CD14-positive monocyte (primary cell): ENCODE results near the gene ANAPC7. TPM values are rescaled to one million over a fixed set of nuclear protein-coding genes. Genes with fewer than 3 reads are reported as not detected.

Experiments used
- DNase-seq, 3 donors: peaks; one replicate each; pipeline ENCODE4 v3.0.0-alpha.2; 2011 to 2022
- H2AFZ ChIP-seq: 2 replicates; pipeline ENCODE4 v1.6.0; 2012; ENCODE audit warnings: mild to moderate bottlenecking, low read depth, low read length, inconsistent platforms; ENCODE audit not compliant: insufficient read depth, poor library complexity, severe bottlenecking
- H3K27ac ChIP-seq, 2 donors: 1 replicate in 1 of 2; 2 replicates in 1 of 2; pipeline ENCODE4 v1.5.1; 2012 to 2013; ENCODE audit warnings: low read length in 2 of 2, control low read depth in 1 of 2, inconsistent platforms in 1 of 2, low read depth in 1 of 2, mild to moderate bottlenecking in 1 of 2
- H3K27me3 ChIP-seq, 2 donors: one replicate each; pipeline versions ENCODE4 v1.6.0 to v1.6.1; 2011 to 2013; ENCODE audit warnings: low read length in 2 of 2; ENCODE audit not compliant: control insufficient read depth in 2 of 2, insufficient read depth in 2 of 2
- H3K36me3 ChIP-seq, 2 donors: replicated peaks in 1 of 2; 1 replicate in 1 of 2; 2 replicates in 1 of 2; pipeline versions ENCODE4 v1.5.1 to v1.6.1; 2012 to 2013; ENCODE audit warnings: low read length in 2 of 2, control low read depth in 1 of 2, inconsistent platforms in 1 of 2, mild to moderate bottlenecking in 1 of 2; ENCODE audit not compliant: insufficient read depth in 2 of 2, control insufficient read depth in 1 of 2
- H3K4me1 ChIP-seq, 2 donors: 1 replicate in 1 of 2; 2 replicates in 1 of 2; pipeline versions ENCODE4 v1.5.1 to v1.6.1; 2012 to 2013; ENCODE audit warnings: low read length in 2 of 2, control low read depth in 1 of 2, inconsistent platforms in 1 of 2, mild to moderate bottlenecking in 1 of 2, moderate library complexity in 1 of 2; ENCODE audit not compliant: insufficient read depth in 2 of 2, control insufficient read depth in 1 of 2
- H3K4me2 ChIP-seq: replicated peaks from 2 replicates; pipeline ENCODE3; 2012; ENCODE audit warnings: low read length, moderate library complexity, mild to moderate bottlenecking; ENCODE audit not compliant: poor library complexity, severe bottlenecking; ENCODE audit errors: extremely low read depth
- H3K4me3 ChIP-seq, 3 experiments: fragments of 200-600 bp in 1 of 3; sonication (generic) in 1 of 3; replicated peaks in 1 of 3; 1 replicate in 2 of 3; 2 replicates in 1 of 3; pipeline ENCODE4 v1.5.1; 2011 to 2013; ENCODE audit warnings: low read length in 3 of 3, mild to moderate bottlenecking in 3 of 3, control low read depth in 2 of 3, low read depth in 2 of 3, inconsistent platforms in 1 of 3, moderate library complexity in 1 of 3
- H3K79me2 ChIP-seq: 2 replicates; pipeline ENCODE4 v1.6.0; 2012; ENCODE audit warnings: mild to moderate bottlenecking, control low read depth, inconsistent platforms, low read length, moderate library complexity; ENCODE audit not compliant: insufficient read depth
- H3K9ac ChIP-seq: 2 replicates; pipeline ENCODE4 v1.6.0; 2017; ENCODE audit warnings: low read length, mild to moderate bottlenecking; ENCODE audit not compliant: insufficient read depth, poor library complexity, severe bottlenecking
- H3K9me3 ChIP-seq, 2 donors: replicated peaks in 1 of 2; 1 replicate in 1 of 2; 2 replicates in 1 of 2; pipeline versions ENCODE4 v1.5.1 to v1.6.1; 2012 to 2013; ENCODE audit warnings: low read length in 2 of 2, control low read depth in 1 of 2; ENCODE audit not compliant: control insufficient read depth in 1 of 2, insufficient read depth in 1 of 2
- H4K20me1 ChIP-seq: 2 replicates; pipeline ENCODE4 v1.6.0; 2012; ENCODE audit warnings: mild to moderate bottlenecking, low read length, control low read depth, moderate library complexity; ENCODE audit not compliant: insufficient read depth
- H3K27ac Mint-ChIP-seq, 7 donors: one replicate each; pipeline ENCODE4 v1.8.0; 2020; ENCODE audit warnings: mild to moderate bottlenecking in 7 of 7, mixed read lengths in 7 of 7, moderate library complexity in 6 of 7, inconsistent platforms in 2 of 7
- H3K27me3 Mint-ChIP-seq, 3 donors: one replicate each; pipeline ENCODE4 v1.8.0; 2021 to 2022; ENCODE audit warnings: low read depth in 3 of 3, mild to moderate bottlenecking in 3 of 3, mixed read lengths in 3 of 3, moderate library complexity in 3 of 3, inconsistent platforms in 1 of 3
- H3K36me3 Mint-ChIP-seq, 2 donors: one replicate each; pipeline ENCODE4 v1.8.0; 2020; ENCODE audit warnings: mixed read lengths in 2 of 2, inconsistent platforms in 1 of 2, mild to moderate bottlenecking in 1 of 2
- H3K4me1 Mint-ChIP-seq: one replicate; pipeline ENCODE4 v1.8.0; 2020; ENCODE audit warnings: mild to moderate bottlenecking, mixed read lengths
- H3K4me3 Mint-ChIP-seq, 2 donors: one replicate each; pipeline ENCODE4 v1.8.0; 2020; ENCODE audit warnings: mild to moderate bottlenecking in 2 of 2, mixed read lengths in 2 of 2, moderate library complexity in 1 of 2
- H3K9me3 Mint-ChIP-seq, 7 donors: one replicate each; pipeline ENCODE4 v1.8.0; 2020 to 2022; ENCODE audit warnings: mixed read lengths in 7 of 7, mild to moderate bottlenecking in 6 of 7, moderate library complexity in 6 of 7, inconsistent platforms in 2 of 7
- WGBS: methylation state at CpG from one replicate; pipeline ENCODE4 v1.1.5; 2013; ENCODE audit warnings: missing lambda C conversion rate; ENCODE audit not compliant: insufficient coverage; 5-methylcytosine and 5-hydroxymethylcytosine counted together
- intact Hi-C, 2 donors: fragments of 100-400 bp; cut with micrococcal nuclease; formaldehyde crosslinking; loops; one replicate each; pipeline versions ENCODE4 v1.15.0 to v1.15.1; 2023
- polyA plus RNA-seq, 3 donors: library from polyadenylated mRNA; depleted of rRNA in 1 of 3; unstranded in 2 of 3; stranded (reverse) in 1 of 3; fragments of 300-500 nt in 2 of 3; fragments of >200 nt in 1 of 3; fragmentation: Illumina TruSeq in 2 of 3; gene quantifications; 1 replicate in 2 of 3; 2 replicates in 1 of 3; pipeline ENCODE4 v1.2.3, GENCODE V29; 2012 to 2021
- small RNA-seq: library from RNA; depleted of rRNA; stranded (forward); fragments of <200 nt; gene quantifications from one replicate; pipeline ENCODE3, GENCODE V24; 2012; ENCODE audit warnings: low read depth; ENCODE audit not compliant: insufficient read length
- TF ChIP-seq, protein P1 (sequence below): fragments of 200-600 bp; IDR thresholded peaks from one replicate; pipeline ENCODE4 v1.8.0; 2022; ENCODE audit warnings: antibody characterized with exemption, mild to moderate bottlenecking

Gene ANAPC7
- polyA plus RNA-seq, 3 donors, result 12.9 to 41.6 (median 17.2) TPM

DNA sequence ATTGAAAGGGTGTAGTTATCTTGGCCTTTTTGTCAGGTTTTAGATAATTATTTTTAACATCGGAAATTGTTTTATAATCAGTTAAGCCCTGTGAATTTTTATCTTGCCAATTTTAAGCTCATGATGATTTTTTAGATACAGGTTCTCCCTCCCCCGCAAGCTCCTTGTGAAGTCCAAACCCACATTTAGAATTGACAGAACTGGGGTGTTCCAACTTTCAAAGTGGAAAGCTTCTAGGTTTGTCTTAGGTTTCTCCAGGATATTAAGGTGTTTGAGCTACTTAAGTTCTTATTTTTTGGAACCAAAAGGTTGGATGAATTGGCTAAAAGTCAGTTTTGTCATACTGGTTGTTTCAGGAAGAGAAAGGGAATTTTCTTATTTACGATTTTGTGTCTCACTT lies 73.4 kb downstream of the ANAPC7 start:
- H4K20me1 ChIP-seq, result peaks cover 94% of the 10 kb centered on the region
- no CpG with 5 or more reads among the region's 3 CpGs for WGBS
- H3K79me2 ChIP-seq, result peaks cover 80% of the 10 kb centered on the region
- Mint-ChIP-seq H3K9me3 (no peaks in the 10 kb centered on the region), H3K4me1 (peaks cover 12% of the 10 kb centered on the region), H3K36me3 (peaks cover 72 to 86% of the 10 kb centered on the region in 2 donors), H3K4me3 (no peak overlapping the region), H3K27ac (peak overlapping the region in 6 of 7 donors; percentile 6 to 78 (median 48)), H3K27me3 (no peaks in the 10 kb centered on the region)
- H3K36me3 ChIP-seq, result peaks cover 77 to 88% of the 10 kb centered on the region in 2 donors
- H3K27me3 ChIP-seq, result no peaks in the 10 kb centered on the region
- H2AFZ ChIP-seq, result no peak overlapping the region
- H3K9ac ChIP-seq, result no peak overlapping the region
- no peak for DNase-seq
- H3K4me3 ChIP-seq, result no peak overlapping the region
- H3K27ac ChIP-seq, result peak overlapping the region in 1 of 2 donors; percentile 33
- H3K9me3 ChIP-seq, result no peaks in the 10 kb centered on the region
- TF ChIP-seq, protein P1, sequence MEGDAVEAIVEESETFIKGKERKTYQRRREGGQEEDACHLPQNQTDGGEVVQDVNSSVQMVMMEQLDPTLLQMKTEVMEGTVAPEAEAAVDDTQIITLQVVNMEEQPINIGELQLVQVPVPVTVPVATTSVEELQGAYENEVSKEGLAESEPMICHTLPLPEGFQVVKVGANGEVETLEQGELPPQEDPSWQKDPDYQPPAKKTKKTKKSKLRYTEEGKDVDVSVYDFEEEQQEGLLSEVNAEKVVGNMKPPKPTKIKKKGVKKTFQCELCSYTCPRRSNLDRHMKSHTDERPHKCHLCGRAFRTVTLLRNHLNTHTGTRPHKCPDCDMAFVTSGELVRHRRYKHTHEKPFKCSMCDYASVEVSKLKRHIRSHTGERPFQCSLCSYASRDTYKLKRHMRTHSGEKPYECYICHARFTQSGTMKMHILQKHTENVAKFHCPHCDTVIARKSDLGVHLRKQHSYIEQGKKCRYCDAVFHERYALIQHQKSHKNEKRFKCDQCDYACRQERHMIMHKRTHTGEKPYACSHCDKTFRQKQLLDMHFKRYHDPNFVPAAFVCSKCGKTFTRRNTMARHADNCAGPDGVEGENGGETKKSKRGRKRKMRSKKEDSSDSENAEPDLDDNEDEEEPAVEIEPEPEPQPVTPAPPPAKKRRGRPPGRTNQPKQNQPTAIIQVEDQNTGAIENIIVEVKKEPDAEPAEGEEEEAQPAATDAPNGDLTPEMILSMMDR, result no peak
- intact Hi-C loops, result loop anchor here in 1 of 2 donors (2.0 kb wide), 1 partner anchor 229 kb away; no protein-coding TSS in a partner anchor
- H3K4me1 ChIP-seq, result peaks cover 7 to 10% of the 10 kb centered on the region in 2 donors
- no peak overlapping the region for H3K4me2 ChIP-seq

DNA sequence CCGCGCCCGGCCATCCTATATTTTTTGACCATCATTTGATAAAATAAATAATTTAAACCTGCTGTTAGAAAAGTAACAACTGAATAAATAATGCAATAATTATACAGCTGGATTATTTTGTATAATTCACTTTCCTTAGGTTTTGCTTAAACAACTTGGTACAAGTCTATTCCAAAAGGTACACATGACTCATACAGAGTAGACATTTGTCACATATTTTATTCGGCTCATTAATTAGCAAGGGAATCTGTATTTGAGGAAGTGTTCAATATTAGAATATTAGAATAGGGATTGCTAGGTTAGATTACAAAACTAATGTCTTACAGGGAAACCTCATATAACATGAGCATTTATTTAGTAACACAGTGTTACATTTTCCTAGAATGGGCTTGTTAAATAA lies 73.8 kb downstream of the ANAPC7 start:
- Mint-ChIP-seq H3K4me1 (peaks cover 12% of the 10 kb centered on the region), H3K27ac (no peak overlapping the region), H3K9me3 (no peaks in the 10 kb centered on the region), H3K36me3 (peaks cover 68 to 83% of the 10 kb centered on the region in 2 donors), H3K4me3 (no peak overlapping the region), H3K27me3 (no peaks in the 10 kb centered on the region)
- no peaks in the 10 kb centered on the region for H3K9me3 ChIP-seq
- peak overlapping the region in 1 of 2 donors; percentile 33 for H3K27ac ChIP-seq
- H3K4me1 ChIP-seq, result peaks cover 7 to 10% of the 10 kb centered on the region in 2 donors
- H3K27me3 ChIP-seq, result no peaks in the 10 kb centered on the region
- H3K79me2 ChIP-seq, result peaks cover 80% of the 10 kb centered on the region
- TF ChIP-seq, protein P1, result no peak
- H4K20me1 ChIP-seq, result peaks cover 94% of the 10 kb centered on the region
- no peak overlapping the region for H3K9ac ChIP-seq
- no peak for DNase-seq
- H2AFZ ChIP-seq, result no peak overlapping the region
- no CpG with 5 or more reads among the region's 4 CpGs for WGBS
- no peak overlapping the region for H3K4me2 ChIP-seq
- H3K4me3 ChIP-seq, result no peak overlapping the region
- intact Hi-C loops, result loop anchor here in 1 of 2 donors (2.0 kb wide), 1 partner anchor 229 kb away; no protein-coding TSS in a partner anchor
- peaks cover 77 to 88% of the 10 kb centered on the region in 2 donors for H3K36me3 ChIP-seq

Small RNA genes lying within 50 kb of the gene (small RNA-seq; reads per million reads assigned to genes)
- not detected for gene RN7SL769P

Other genes with a start within 250 kb of the ANAPC7 start
- gene ATP2A2, start 122.5 kb downstream of the ANAPC7 start, polyA plus RNA-seq, result 10 to 100 TPM in 1 of 3 donors, 1 to 10 TPM in 2; 4.5 to 83.1 (median 6.9) TPM
- gene ARPC3, start 46.6 kb upstream of the ANAPC7 start, polyA plus RNA-seq, result 1,000 to 10,000 TPM in 2 of 3 donors, 100 to 1,000 TPM in 1; 133 to 1,727 (median 1,716) TPM
- gene GPN3, start 64.5 kb upstream of the ANAPC7 start, polyA plus RNA-seq, result 10 to 100 TPM in 2 of 3 donors, 1 to 10 TPM in 1; 7.3 to 52.4 (median 25.3) TPM
- gene FAM216A, start 65.1 kb upstream of the ANAPC7 start, polyA plus RNA-seq, result 10 to 100 TPM in 1 of 3 donors, 1 to 10 TPM in 2; 5.1 to 10.9 (median 6.2) TPM
- gene VPS29, start 98.4 kb upstream of the ANAPC7 start, polyA plus RNA-seq, result 100 to 1,000 TPM; 224 to 409 (median 342) TPM
- 1 to 10 TPM; 1.1 to 3.0 (median 1.3) TPM for gene RAD9B, start 98.6 kb upstream of the ANAPC7 start, polyA plus RNA-seq
- gene PPTC7, start 179.6 kb upstream of the ANAPC7 start, polyA plus RNA-seq, result 10 to 100 TPM; 11.6 to 36.5 (median 15.1) TPM
- gene TCTN1, start 210.4 kb upstream of the ANAPC7 start, polyA plus RNA-seq, result 1 to 10 TPM; 4.0 to 6.1 (median 4.5) TPM